ENCODE results near the gene RNF2.
"Not testable (repeated sequence)": the region's sequence is repeated elsewhere in the genome, so short reads cannot be mapped to it uniquely, and the experiment has no call there.

RNF2 gene

GRCh38 chr1:185050823-185051451 is 5.6 kb downstream of the RNF2 start:
- no peak for FAIRE-seq

GRCh38 chr1:185053204-185053603 is 7.8 kb downstream of the RNF2 start:
- no peak for FAIRE-seq

GRCh38 chr1:185054365-185055060 is 9.2 kb downstream of the RNF2 start:
- FAIRE-seq: no peak

GRCh38 chr1:185058110-185058509 is 12.8 kb downstream of the RNF2 start:
- no peak for FAIRE-seq

GRCh38 chr1:185058876-185059275 is 13.5 kb downstream of the RNF2 start:
- FAIRE-seq: no peak

- FAIRE-seq: no peak
Observed at GRCh38 chr1:185059950-185060571, 14.7 kb downstream of the RNF2 start.

GRCh38 chr1:185062710-185063370 is 17.5 kb downstream of the RNF2 start:
- FAIRE-seq: no peak

- no peak for FAIRE-seq
Observed at GRCh38 chr1:185063719-185064118, 18.4 kb downstream of the RNF2 start.

GRCh38 chr1:185065006-185065405 is 19.6 kb downstream of the RNF2 start:
- not testable (repeated sequence) for FAIRE-seq

- FAIRE-seq: no peak
Observed at GRCh38 chr1:185066181-185066580, 20.8 kb downstream of the RNF2 start.

GRCh38 chr1:185068341-185068740 is 23.0 kb downstream of the RNF2 start:
- no peak for FAIRE-seq

- no peak for FAIRE-seq
Observed at GRCh38 chr1:185069202-185069772, 23.9 kb downstream of the RNF2 start.

- FAIRE-seq: no peak
Observed at GRCh38 chr1:185070051-185070450, 24.7 kb downstream of the RNF2 start.

- FAIRE-seq: no peak
Observed at GRCh38 chr1:185073725-185074124, 28.4 kb downstream of the RNF2 start.

GRCh38 chr1:185074307-185074706 is 28.9 kb downstream of the RNF2 start:
- FAIRE-seq: no peak

- FAIRE-seq: no peak
Observed at GRCh38 chr1:185075476-185075875, 30.1 kb downstream of the RNF2 start.

- FAIRE-seq: no peak
Observed at GRCh38 chr1:185077374-185077773, 32.0 kb downstream of the RNF2 start.

- FAIRE-seq: no peak
Observed at GRCh38 chr1:185080422-185080821, 35.1 kb downstream of the RNF2 start.

GRCh38 chr1:185083818-185084217 is 38.5 kb downstream of the RNF2 start:
- FAIRE-seq: no peak

- no peak for FAIRE-seq
Observed at GRCh38 chr1:185087101-185087500, 41.7 kb downstream of the RNF2 start.

GRCh38 chr1:185087746-185088145 is 42.4 kb downstream of the RNF2 start:
- no peak for FAIRE-seq

- no peak for FAIRE-seq
Observed at GRCh38 chr1:185091480-185091879, 46.1 kb downstream of the RNF2 start.

- FAIRE-seq: no peak
Observed at GRCh38 chr1:185094761-185095160, 49.4 kb downstream of the RNF2 start.
